T-cell (primary cell): ENCODE measurements around the gene AREG. TPM values are rescaled to one million over a fixed set of nuclear protein-coding genes. Genes with fewer than 3 reads are reported as not detected.

Experiments used
- ATAC-seq, 4 experiments: fragments of 200-7000 bp in 3 of 4; fragments of 150-1000 bp in 1 of 4; cut with Tn5 transposase; replicated peaks in 1 of 4; 1 replicate in 3 of 4; 2 replicates in 1 of 4; pipeline ENCODE4 v1.10.0; 2021; ENCODE audit warnings: moderate library complexity in 3 of 4, mild to moderate bottlenecking in 2 of 4, moderate number of reproducible peaks in 1 of 4
- CTCF ChIA-PET, 2 donors: fragments of 300-600 bp; sonication (Branson Sonifier 250); formaldehyde crosslinking; loops; one replicate each; lab custom pipeline; 2022; ENCODE audit warnings: antibody characterized with exemption in 2 of 2; lab: Charles Lee
- POLR2A ChIA-PET, 2 donors: fragments of 300-600 bp; sonication (Branson Sonifier 250); formaldehyde crosslinking; loops; one replicate each; lab custom pipeline; 2022; ENCODE audit warnings: antibody characterized with exemption in 2 of 2; lab: Charles Lee
- DNase-seq, 35 experiments: peaks; one replicate each; pipeline versions ENCODE4 v3.0.0 to v3.0.0-alpha.2; 2013 to 2023
- H3K27ac ChIP-seq: one replicate; pipeline ENCODE4 v1.5.1; 2013; ENCODE audit warnings: low read length
- H3K27me3 ChIP-seq, 2 experiments: replicated peaks in 1 of 2; 1 replicate in 1 of 2; 2 replicates in 1 of 2; pipeline versions ENCODE4 v1.6.1 to v1.7.0; 2013; ENCODE audit warnings: low read length in 1 of 2, mixed read lengths in 1 of 2; ENCODE audit not compliant: control insufficient read depth in 2 of 2, insufficient read depth in 2 of 2; ENCODE audit errors: extremely low read depth in 1 of 2
- H3K36me3 ChIP-seq, 2 donors: 1 replicate in 1 of 2; 2 replicates in 1 of 2; pipeline versions ENCODE4 v1.6.1 to v1.7.0; 2013; ENCODE audit warnings: low read length in 1 of 2; ENCODE audit not compliant: control insufficient read depth in 2 of 2, insufficient read depth in 1 of 2; ENCODE audit errors: extremely low read depth in 1 of 2
- H3K4me1 ChIP-seq, 2 experiments: 1 replicate in 1 of 2; 2 replicates in 1 of 2; pipeline versions ENCODE4 v1.6.1 to v1.7.0; 2013; ENCODE audit warnings: low read length in 2 of 2, mixed read lengths in 1 of 2; ENCODE audit not compliant: insufficient read depth in 2 of 2, control insufficient read depth in 1 of 2; ENCODE audit errors: extremely low read depth in 1 of 2
- H3K4me3 ChIP-seq, 2 donors: 1 replicate in 1 of 2; 2 replicates in 1 of 2; pipeline versions ENCODE4 v1.5.1 to v1.7.0; 2013; ENCODE audit warnings: mild to moderate bottlenecking in 2 of 2, low read length in 1 of 2, moderate library complexity in 1 of 2; ENCODE audit not compliant: control insufficient read depth in 1 of 2; ENCODE audit errors: extremely low read depth in 1 of 2
- H3K9me3 ChIP-seq: 2 replicates; pipeline ENCODE4 v1.7.0; 2013
- H3K27ac Mint-ChIP-seq, 2 donors: one replicate each; pipeline ENCODE4 v1.8.0; 2020 to 2021; ENCODE audit warnings: mild to moderate bottlenecking in 2 of 2, mixed read lengths in 2 of 2
- H3K27me3 Mint-ChIP-seq, 2 donors: one replicate each; pipeline ENCODE4 v1.8.0; 2021 to 2022; ENCODE audit warnings: mixed read lengths in 2 of 2
- H3K36me3 Mint-ChIP-seq: one replicate; pipeline ENCODE4 v1.8.0; 2021; ENCODE audit warnings: mixed read lengths
- H3K4me1 Mint-ChIP-seq, 3 donors: one replicate each; pipeline ENCODE4 v1.8.0; 2020 to 2022; ENCODE audit warnings: mixed read lengths in 3 of 3, mild to moderate bottlenecking in 1 of 3
- H3K4me3 Mint-ChIP-seq, 3 donors: one replicate each; pipeline ENCODE4 v1.8.0; 2020 to 2022; ENCODE audit warnings: mild to moderate bottlenecking in 3 of 3, mixed read lengths in 3 of 3, moderate library complexity in 3 of 3
- H3K9me3 Mint-ChIP-seq, 3 donors: one replicate each; pipeline ENCODE4 v1.8.0; 2020 to 2022; ENCODE audit warnings: mixed read lengths in 3 of 3
- WGBS: methylation state at CpG from one replicate; pipeline ENCODE4 v1.1.5; 2013; ENCODE audit warnings: missing lambda C conversion rate; ENCODE audit not compliant: insufficient coverage; 5-methylcytosine and 5-hydroxymethylcytosine counted together
- total RNA-seq, 35 experiments: library from RNA in 6 of 35; stranded (reverse) in 6 of 35; fragments of 120-200 nt in 1 of 35; gene quantifications; one replicate each; pipeline versions ENCODE4 v1.2.1 to v1.2.4 and lab custom pipeline; 2013 to 2026

Gene AREG
- total RNA-seq, 5 donors from 2014 or later (not counting 1 experiment from before 2014, with no cell fraction given) = 0.54 to 29.4 (median 1.1) TPM

GRCh38 chr4:74504212-74504611 is 59.3 kb downstream of the AREG start:
- Mint-ChIP-seq H3K4me3 (no peak overlapping the region), H3K4me1 (peaks cover 0 to under 1% (median 0%) of the 10 kb centered on the region in 3 donors), H3K36me3 (no peaks in the 10 kb centered on the region), H3K27ac (no peak overlapping the region), H3K9me3 (peaks cover 0 to 4% (median 0%) of the 10 kb centered on the region in 3 donors), H3K27me3 (peaks cover 18 to 32% of the 10 kb centered on the region in 2 donors)
- H3K27me3 ChIP-seq = peaks cover 0 to 15% of the 10 kb centered on the region in 2 experiments
- no peak for ATAC-seq
- no peaks in the 10 kb centered on the region for H3K36me3 ChIP-seq
- ChIA-PET POLR2A (no interaction called here), CTCF (no interaction called here)
- no CpG with 5 or more reads among the region's 1 CpG for WGBS
- no peak for DNase-seq
- H3K9me3 ChIP-seq = no peaks in the 10 kb centered on the region
- H3K4me3 ChIP-seq = no peak overlapping the region
- no peaks in the 10 kb centered on the region for H3K4me1 ChIP-seq
- H3K27ac ChIP-seq = no peak overlapping the region

Other genes starting within 250 kb of the AREG start
- 1 to 10 TPM in 1 of 5 donors, under 1 TPM in 1, not detected in 3; 0.77 to 4.0 TPM for gene EPGN, start 136.7 kb upstream of the AREG start, total RNA-seq
- gene EREG, start 80.0 kb upstream of the AREG start, total RNA-seq = 1 to 10 TPM in 1 of 5 donors, under 1 TPM in 4; 0.16 to 1.5 (median 0.44) TPM